SU-DHL-6 (cell line): ENCODE data around the gene INAFM2.

Experiments
- H2AFZ ChIP-seq: fragments of 200-600 bp; sonication (generic); 2 replicates; pipeline ENCODE4 v1.6.1; 2014; ENCODE audit warnings: low read depth, mild to moderate bottlenecking, moderate library complexity, mixed read lengths, antibody characterized with exemption, low read length; ENCODE audit not compliant: severe bottlenecking
- H3F3A ChIP-seq: fragments of 200-600 bp; shearing (Covaris generic); 2 replicates; pipeline ENCODE4 v1.6.0; 2016; ENCODE audit warnings: antibody characterized with exemption, mild to moderate bottlenecking; ENCODE audit not compliant: insufficient read depth
- H3K27ac ChIP-seq: fragments of 200-600 bp; sonication (generic); 2 replicates; pipeline ENCODE4 v1.5.1; 2016; ENCODE audit warnings: low read depth, mild to moderate bottlenecking, low read length, moderate library complexity, mixed read lengths
- H3K27me3 ChIP-seq: fragments of 200-600 bp; sonication (generic), shearing (Covaris generic); 2 replicates; pipeline ENCODE4 v1.6.0; 2014; ENCODE audit warnings: mild to moderate bottlenecking, low read length
- H3K36me3 ChIP-seq: fragments of 200-600 bp; sonication (generic); 2 replicates; pipeline ENCODE4 v1.6.1; 2014; ENCODE audit warnings: mild to moderate bottlenecking, low read length, mixed read lengths
- H3K4me2 ChIP-seq: fragments of 300-600, 200-600 bp; shearing (Covaris generic), sonication (generic); 2 replicates; pipeline ENCODE4 v1.6.0; 2014; ENCODE audit warnings: low read length, low read depth, mild to moderate bottlenecking; ENCODE audit not compliant: poor library complexity, severe bottlenecking
- H3K4me3 ChIP-seq: fragments of 200-600 bp; sonication (generic); 2 replicates; pipeline ENCODE4 v1.5.1; 2014; ENCODE audit warnings: antibody characterized with exemption, low read length, mild to moderate bottlenecking, mixed read lengths; ENCODE audit not compliant: insufficient read depth, poor library complexity, severe bottlenecking
- H3K79me2 ChIP-seq: fragments of 200-600 bp; sonication (generic); 2 replicates; pipeline ENCODE4 v1.6.1; 2014; ENCODE audit warnings: mild to moderate bottlenecking, low read length, moderate library complexity; ENCODE audit not compliant: insufficient read depth
- H3K9ac ChIP-seq: fragments of 200-600 bp; sonication (generic); 2 replicates; pipeline ENCODE4 v1.7.0; 2014; ENCODE audit warnings: mild to moderate bottlenecking, low read length
- H3K9me2 ChIP-seq: fragments of 200-600 bp; sonication (generic); replicated peaks from 2 replicates; pipeline ENCODE4 v1.6.1; 2014; ENCODE audit warnings: low read length; ENCODE audit not compliant: insufficient read depth
- H3K9me3 ChIP-seq: fragments of 200-600 bp; sonication (generic); 2 replicates; pipeline ENCODE4 v1.6.1; 2014; ENCODE audit warnings: low read length, mixed read lengths; ENCODE audit not compliant: insufficient read depth
- H4K20me1 ChIP-seq: fragments of 200-600 bp; sonication (generic); 2 replicates; pipeline ENCODE4 v1.6.1; 2014; ENCODE audit warnings: low read depth, mild to moderate bottlenecking, antibody characterized with exemption, low read length, moderate library complexity, mixed read lengths
- CTCF ChIP-seq: fragments of 200-600 bp; sonication (generic); IDR thresholded peaks from one replicate; pipeline ENCODE4 v1.5.1; 2017; ENCODE audit warnings: antibody characterized with exemption, mild to moderate bottlenecking, low read length, moderate library complexity; ENCODE audit not compliant: insufficient read depth, poor library complexity, severe bottlenecking
- EZH2phosphoT487 ChIP-seq: fragments of 200-600 bp; sonication (generic), shearing (Covaris generic); conservative IDR thresholded peaks from 2 replicates; pipeline ENCODE4 v1.6.1; 2018; ENCODE audit warnings: mild to moderate bottlenecking, antibody characterized with exemption, low read length, moderate library complexity, mixed read lengths

INAFM2 gene

GRCh38 chr15:40367686-40368611 lies 44.5 kb downstream of the INAFM2 start:
- H4K20me1 ChIP-seq, result no peaks in the 10 kb centered on the region
- no peak for TF ChIP-seq EZH2phosphoT487
- TF ChIP-seq CTCF, result peak; percentile 82
- H3K79me2 ChIP-seq, result no peaks in the 10 kb centered on the region
- H3K9me2 ChIP-seq, result no peaks in the 10 kb centered on the region
- peak overlapping the region; percentile 39 for H3K4me3 ChIP-seq
- peak overlapping the region; percentile 44 for H3K4me2 ChIP-seq
- no peaks in the 10 kb centered on the region; the same call in 1 of the 2 replicates for H3K27me3 ChIP-seq
- H3K36me3 ChIP-seq, result no peaks in the 10 kb centered on the region
- H3K9ac ChIP-seq, result peak overlapping the region; percentile 48
- peak overlapping the region; percentile 81 for H2AFZ ChIP-seq
- H3K9me3 ChIP-seq, result no peaks in the 10 kb centered on the region
- peak overlapping the region; percentile 24; the same call in 1 of the 2 replicates for H3K27ac ChIP-seq
- no peaks in the 10 kb centered on the region for H3F3A ChIP-seq

GRCh38 chr15:40368719-40369473 lies 45.4 kb downstream of the INAFM2 start:
- Histone ChIP-seq H3K79me2 (no peaks in the 10 kb centered on the region), H3K4me3 (no peak overlapping the region), H3K9me2 (no peaks in the 10 kb centered on the region), H3F3A (no peaks in the 10 kb centered on the region), H3K36me3 (no peaks in the 10 kb centered on the region), H3K9ac (no peak overlapping the region; the same call in 1 of the 2 replicates), H3K27ac (no peak overlapping the region), H2AFZ (no peak overlapping the region), H3K9me3 (no peaks in the 10 kb centered on the region), H3K4me2 (peak overlapping the region; percentile 44), H4K20me1 (no peaks in the 10 kb centered on the region), H3K27me3 (no peaks in the 10 kb centered on the region; the same call in 1 of the 2 replicates)
- TF ChIP-seq CTCF, result no peak
- TF ChIP-seq EZH2phosphoT487, result no peak

DNA sequence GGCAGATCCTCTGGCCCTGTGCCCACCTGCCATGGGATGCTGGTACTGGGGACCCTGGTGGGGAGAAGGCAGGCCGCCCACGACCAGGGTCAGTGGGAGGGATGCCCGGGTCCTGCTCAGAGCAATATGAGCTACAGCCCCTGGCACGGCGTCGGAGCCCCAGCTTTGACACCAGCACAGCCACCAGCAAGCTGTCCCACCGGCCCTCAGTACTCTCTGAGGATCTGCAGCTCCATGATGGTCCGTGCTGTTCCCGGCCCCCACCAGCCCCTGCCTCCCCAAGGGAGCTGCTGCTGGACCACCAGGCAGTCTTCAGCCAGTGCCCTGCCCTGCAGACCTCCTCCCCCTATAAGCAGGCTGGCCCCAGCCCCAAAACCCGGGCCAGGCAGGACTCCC lies 46.0 kb downstream of the INAFM2 start:
- TF ChIP-seq CTCF (no peak), EZH2phosphoT487 (no peak)
- no peaks in the 10 kb centered on the region for H3K9me3 ChIP-seq
- H3K36me3 ChIP-seq, result no peaks in the 10 kb centered on the region
- no peak overlapping the region for H3K4me2 ChIP-seq
- no peaks in the 10 kb centered on the region for H3K9me2 ChIP-seq
- H3K79me2 ChIP-seq, result no peaks in the 10 kb centered on the region
- H3K4me3 ChIP-seq, result no peak overlapping the region
- no peaks in the 10 kb centered on the region; the same call in 1 of the 2 replicates for H3K27me3 ChIP-seq
- H3F3A ChIP-seq, result no peaks in the 10 kb centered on the region
- no peak overlapping the region for H3K9ac ChIP-seq
- H4K20me1 ChIP-seq, result no peaks in the 10 kb centered on the region
- H3K27ac ChIP-seq, result no peak overlapping the region
- H2AFZ ChIP-seq, result no peak overlapping the region
